Hematopoietic multipotent progenitor cell treated with erythropoietin and hydrocortisone succinate and interleukin-3 and kit ligand, for 6 days (in vitro differentiated cells): ENCODE data around the gene BCL2.
A peak's percentile ranks its signal among the peaks of the same experiment; 100 is the strongest.

Source experiments
- DNase-seq: peaks from one replicate; pipeline ENCODE4 v3.0.0-alpha.2; 2015

The BCL2 gene

GRCh38 chr18:63325086-63325686, 5.6 kb upstream of the BCL2 start:
- DNase-seq = no peak

- peak; percentile 94 for DNase-seq
These were observed 3.5 kb upstream of the BCL2 start for GRCh38 chr18:63322908-63323634.

- peak; percentile 54 for DNase-seq
These were observed 2.6 kb upstream of the BCL2 start for GRCh38 chr18:63322206-63322605.

GRCh38 chr18:63321291-63321690, 1.7 kb upstream of the BCL2 start:
- DNase-seq = no peak

GRCh38 chr18:63320975-63321265, 1.4 kb upstream of the BCL2 start:
- no peak for DNase-seq

GRCh38 chr18:63320123-63320974, 780 bp upstream of the BCL2 start:
- peak; percentile 93 for DNase-seq

GRCh38 chr18:63318889-63319382, 633 bp downstream of the BCL2 start:
- DNase-seq = peak; percentile 14

- peak; percentile 75 for DNase-seq
These were observed 1.3 kb downstream of the BCL2 start for GRCh38 chr18:63317982-63318888.

- no peak for DNase-seq
These were observed 2.0 kb downstream of the BCL2 start for GRCh38 chr18:63317556-63317946.

- no peak for DNase-seq
These were observed 2.7 kb downstream of the BCL2 start for GRCh38 chr18:63316612-63317555.

- DNase-seq = peak; percentile 44
These were observed 3.7 kb downstream of the BCL2 start for GRCh38 chr18:63315876-63316275.

GRCh38 chr18:63315131-63315662, 4.4 kb downstream of the BCL2 start:
- DNase-seq = no peak

GRCh38 chr18:63314062-63314790, 5.3 kb downstream of the BCL2 start:
- no peak for DNase-seq

- DNase-seq = peak; percentile 27
These were observed 6.1 kb downstream of the BCL2 start for GRCh38 chr18:63313396-63313917.

- DNase-seq = no peak
These were observed 6.7 kb downstream of the BCL2 start for GRCh38 chr18:63312737-63313395.

GRCh38 chr18:63312019-63312409, 7.6 kb downstream of the BCL2 start:
- no peak for DNase-seq

- DNase-seq = no peak
These were observed 8.2 kb downstream of the BCL2 start for GRCh38 chr18:63311118-63312018.

GRCh38 chr18:63309422-63309821, 10.1 kb downstream of the BCL2 start:
- DNase-seq = no peak
